Amygdala (tissue), 56 donors: Measurements from ENCODE around the gene BMP6.

Source experiments
- DNase-seq, 56 donors: peaks; one replicate each; lab custom pipeline; 2025; lab: John Stamatoyannopoulos, UW

The BMP6 gene

GRCh38 chr6:7725849-7726415, at the start of gene BMP6:
BMP6 (plus strand) TSS chr6:7726099; CDS start chr6:7726956, 857 bp downstream.
- DNase-seq, result peak in 51 of 56 donors; percentile 15 to 85 (median 61)

- DNase-seq, result no peak
These were observed 48.7 kb upstream of the BMP6 start for GRCh38 chr6:7677229-7677628.

GRCh38 chr6:7680393-7681075, 45.4 kb upstream of the BMP6 start:
- DNase-seq, result no peak

GRCh38 chr6:7681449-7681848, 44.5 kb upstream of the BMP6 start:
- DNase-seq, result no peak

- DNase-seq, result no peak
These were observed 41.8 kb upstream of the BMP6 start for GRCh38 chr6:7684076-7684475.

GRCh38 chr6:7684843-7685242, 41.1 kb upstream of the BMP6 start:
- DNase-seq, result no peak

GRCh38 chr6:7685276-7685675, 40.6 kb upstream of the BMP6 start:
- no peak for DNase-seq

- DNase-seq, result no peak
These were observed 38.5 kb upstream of the BMP6 start for GRCh38 chr6:7687145-7688111.

- DNase-seq, result no peak
These were observed 34.9 kb upstream of the BMP6 start for GRCh38 chr6:7691021-7691420.

- no peak for DNase-seq
These were observed 34.0 kb upstream of the BMP6 start for GRCh38 chr6:7691675-7692452.

GRCh38 chr6:7692453-7692784, 33.5 kb upstream of the BMP6 start:
- no peak for DNase-seq

GRCh38 chr6:7693827-7694226, 32.1 kb upstream of the BMP6 start:
- no peak for DNase-seq

- DNase-seq, result no peak
These were observed 29.8 kb upstream of the BMP6 start for GRCh38 chr6:7696061-7696460.

GRCh38 chr6:7697432-7697819, 28.5 kb upstream of the BMP6 start:
- no peak for DNase-seq

GRCh38 chr6:7697820-7698623, 27.9 kb upstream of the BMP6 start:
- DNase-seq, result no peak

- DNase-seq, result no peak
These were observed 24.6 kb upstream of the BMP6 start for GRCh38 chr6:7701212-7701834.

GRCh38 chr6:7703148-7703680, 22.7 kb upstream of the BMP6 start:
- DNase-seq, result no peak

GRCh38 chr6:7705483-7705882, 20.4 kb upstream of the BMP6 start:
- no peak for DNase-seq

GRCh38 chr6:7706269-7706668, 19.6 kb upstream of the BMP6 start:
- DNase-seq, result no peak
